Measurements from ENCODE around the gene SLC35D3. TPM values are rescaled to one million over a fixed set of nuclear protein-coding genes. Genes with fewer than 3 reads are reported as not detected.

Gene SLC35D3
- total and polyA plus RNA-seq, 2 donors (not counting 1 experiment from before 2014, with no cell fraction given), result not detected

GRCh38 chr6:136950436-136951126 lies 28.5 kb downstream of the SLC35D3 start:
- Histone ChIP-seq H3K9me3 (ENCODE audit: control extremely low read depth in 1 of 3, control insufficient read depth in 2 of 3, insufficient read depth in 1 of 3, low read length in 2 of 3) (no peaks in the 10 kb centered on the region), H3K79me2 (ENCODE audit: control insufficient read depth, insufficient read depth, low read length) (no peaks in the 10 kb centered on the region), H4K20me1 (ENCODE audit: control insufficient read depth, insufficient read depth, low read length, poor library complexity, severe bottlenecking) (no peaks in the 10 kb centered on the region), H3K4me2 (replicated peaks; ENCODE audit: low read depth, low read length, poor library complexity, severe bottlenecking) (no peak overlapping the region), H2AFZ (ENCODE audit: insufficient read depth, low read depth, low read length, poor library complexity, severe bottlenecking) (no peak overlapping the region), H3K4me3 (ENCODE audit: control extremely low read depth in 1 of 5, extremely low read depth in 1 of 5, insufficient read depth in 1 of 5, low read depth in 2 of 5, low read length in 4 of 5) (no peak overlapping the region), H3K4me1 (ENCODE audit: control insufficient read depth in 2 of 2, insufficient read depth in 2 of 2, low read length in 2 of 2) (no peaks in the 10 kb centered on the region), H3K36me3 (replicated peaks in 1 of 2; ENCODE audit: control extremely low read depth in 1 of 2, control insufficient read depth in 1 of 2, extremely low read depth in 1 of 2, insufficient read depth in 2 of 2, low read length in 1 of 2) (no peaks in the 10 kb centered on the region), H3K9ac (ENCODE audit: low read length) (no peak overlapping the region), H3K27ac (ENCODE audit: low read length in 2 of 2) (no peak overlapping the region), H3K27me3 (replicated peaks in 1 of 4; ENCODE audit: control extremely low read depth in 1 of 4, control insufficient read depth in 3 of 4, insufficient read depth in 4 of 4, low read length in 3 of 4) (peaks cover 0 to under 1% (median 0%) of the 10 kb centered on the region in 4 experiments)
- WGBS (ENCODE audit: insufficient coverage), result 83% methylated on average over 4 of the region's 4 CpGs
- ChIA-PET POLR2A (no interaction called here), CTCF (no interaction called here)
- no peak overlapping the region for H3K4me3 Mint-ChIP-seq
- H3K27me3 Mint-ChIP-seq, result peaks cover 19% of the 10 kb centered on the region
- DNase-seq (no peak), ATAC-seq (ENCODE audit: low read depth) (no peak)
- peaks cover 2% of the 10 kb centered on the region for H3K9me3 Mint-ChIP-seq (ENCODE audit: insufficient read depth)
- TF ChIP-seq EZH2 (IDR thresholded peaks at IDR 0.05; ENCODE audit: borderline replicate concordance, insufficient read depth, low read depth, low read length, poor library complexity, severe bottlenecking) (no peak), CTCF (IDR thresholded peaks at IDR 0.05) (no peak)
- no peak overlapping the region for H3K27ac Mint-ChIP-seq
- peaks cover 3% of the 10 kb centered on the region for H3K4me1 Mint-ChIP-seq
- intact Hi-C loops (cut with micrococcal nuclease), result no loop called here

- ATAC-seq (ENCODE audit: low read depth) (no peak), DNase-seq (no peak)
- Histone ChIP-seq H3K9ac (ENCODE audit: low read length) (no peak overlapping the region), H3K27ac (ENCODE audit: low read length in 2 of 2) (no peak overlapping the region), H3K9me3 (ENCODE audit: control extremely low read depth in 1 of 3, control insufficient read depth in 2 of 3, insufficient read depth in 1 of 3, low read length in 2 of 3) (no peaks in the 10 kb centered on the region), H3K27me3 (replicated peaks in 1 of 4; ENCODE audit: control extremely low read depth in 1 of 4, control insufficient read depth in 3 of 4, insufficient read depth in 4 of 4, low read length in 3 of 4) (no peaks in the 10 kb centered on the region), H3K4me3 (ENCODE audit: control extremely low read depth in 1 of 5, extremely low read depth in 1 of 5, insufficient read depth in 1 of 5, low read depth in 2 of 5, low read length in 4 of 5) (no peak overlapping the region), H3K36me3 (replicated peaks in 1 of 2; ENCODE audit: control extremely low read depth in 1 of 2, control insufficient read depth in 1 of 2, extremely low read depth in 1 of 2, insufficient read depth in 2 of 2, low read length in 1 of 2) (no peaks in the 10 kb centered on the region), H4K20me1 (ENCODE audit: control insufficient read depth, insufficient read depth, low read length, poor library complexity, severe bottlenecking) (no peaks in the 10 kb centered on the region), H2AFZ (ENCODE audit: insufficient read depth, low read depth, low read length, poor library complexity, severe bottlenecking) (no peak overlapping the region), H3K4me2 (replicated peaks; ENCODE audit: low read depth, low read length, poor library complexity, severe bottlenecking) (no peak overlapping the region), H3K79me2 (ENCODE audit: control insufficient read depth, insufficient read depth, low read length) (no peaks in the 10 kb centered on the region), H3K4me1 (ENCODE audit: control insufficient read depth in 2 of 2, insufficient read depth in 2 of 2, low read length in 2 of 2) (peaks cover 8 to 11% of the 10 kb centered on the region in 2 donors)
- intact Hi-C loops (cut with micrococcal nuclease), result no loop called here
- Mint-ChIP-seq H3K27ac (no peak overlapping the region), H3K9me3 (ENCODE audit: insufficient read depth) (peaks cover 2% of the 10 kb centered on the region), H3K27me3 (peaks cover 19% of the 10 kb centered on the region), H3K4me1 (peaks cover 13% of the 10 kb centered on the region), H3K4me3 (no peak overlapping the region)
- 100% methylated on average over 1 of the region's 7 CpGs for WGBS (ENCODE audit: insufficient coverage)
- TF ChIP-seq EZH2 (IDR thresholded peaks at IDR 0.05; ENCODE audit: borderline replicate concordance, insufficient read depth, low read depth, low read length, poor library complexity, severe bottlenecking), result no peak
- no peak for TF ChIP-seq CTCF (IDR thresholded peaks at IDR 0.05)
- ChIA-PET POLR2A (no interaction called here), CTCF (no interaction called here)
Measured at GRCh38 chr6:136952714-136953260, 30.7 kb downstream of the SLC35D3 start.

Data from B cell (primary cell).